RPMI7951 (cell line): ENCODE data around the gene KMO. TPM values are rescaled to one million over a fixed set of nuclear protein-coding genes. Genes with fewer than 3 reads are reported as not detected.

Source experiments
- DNase-seq: peaks from one replicate; pipeline ENCODE4 v3.0.0-alpha.2; 2012; ENCODE audit warnings: low read depth
- total RNA-seq: library from RNA; depleted of rRNA; stranded (reverse); fragments of >200 nt; shearing (Covaris generic); gene quantifications from 2 replicates; pipeline ENCODE4 v1.2.3, GENCODE V29; 2014

The KMO gene
- total RNA-seq, 1 experiment from 2014 or later: 0.60 TPM

- DNase-seq: no peak
Measured at GRCh38 chr1:241630005-241630404, 97.8 kb downstream of the KMO start.

- DNase-seq: no peak
Measured at GRCh38 chr1:241630476-241630875, 98.3 kb downstream of the KMO start.

GRCh38 chr1:241630899-241631298 is 98.7 kb downstream of the KMO start:
- DNase-seq: no peak

GRCh38 chr1:241631674-241632073 is 99.5 kb downstream of the KMO start:
- no peak for DNase-seq

GRCh38 chr1:241632987-241633386 is 100.8 kb downstream of the KMO start:
- no peak for DNase-seq

GRCh38 chr1:241635556-241636152 is 103.5 kb downstream of the KMO start:
- DNase-seq: no peak

- DNase-seq: no peak
Measured at GRCh38 chr1:241636291-241636690, 104.1 kb downstream of the KMO start.

- no peak for DNase-seq
Measured at GRCh38 chr1:241637046-241637590, 104.9 kb downstream of the KMO start.

GRCh38 chr1:241637604-241638003 is 105.4 kb downstream of the KMO start:
- DNase-seq: no peak

GRCh38 chr1:241638099-241638682 is 106.0 kb downstream of the KMO start:
- DNase-seq: no peak

GRCh38 chr1:241638909-241639622 is 106.9 kb downstream of the KMO start:
- no peak for DNase-seq

- DNase-seq: peak; percentile 30
Measured at GRCh38 chr1:241639623-241640148, 107.5 kb downstream of the KMO start.

GRCh38 chr1:241640149-241640866 is 108.1 kb downstream of the KMO start, which contains the start of the genes CHML and OPN3:
TSS of gene CHML (minus strand) at chr1:241640369. CDS start at chr1:241635766, 4,603 bp downstream.
TSS of gene OPN3 (minus strand) at chr1:241640369. CDS start at chr1:241640254, 115 bp downstream.
- peak; percentile 85 for DNase-seq

- DNase-seq: no peak
Measured at GRCh38 chr1:241640867-241641622, 108.9 kb downstream of the KMO start.

GRCh38 chr1:241641773-241642592 is 109.8 kb downstream of the KMO start:
- peak; percentile 72 for DNase-seq

GRCh38 chr1:241642593-241642944 is 110.4 kb downstream of the KMO start:
- no peak for DNase-seq

- DNase-seq: no peak
Measured at GRCh38 chr1:241644259-241644658, 112.1 kb downstream of the KMO start.

GRCh38 chr1:241645199-241645598 is 113.0 kb downstream of the KMO start:
- DNase-seq: no peak
